WERI-Rb-1 (cell line): ENCODE results near the gene CTNNA3.

Experiments
- DNase-seq: peaks from one replicate; pipeline ENCODE4 v3.0.0-alpha.2; 2020
- H3K27ac ChIP-seq: fragments of 250-450 bp; sonication (Bioruptor Pico); 2 replicates; pipeline ENCODE4 v1.5.1; 2020; ENCODE audit warnings: mild to moderate bottlenecking, moderate library complexity
- H3K27me3 ChIP-seq: fragments of 250-450 bp; sonication (Bioruptor Pico); 2 replicates; pipeline ENCODE4 v1.5.1; 2021; ENCODE audit warnings: mild to moderate bottlenecking, low read depth, moderate library complexity; ENCODE audit not compliant: insufficient read depth, severe bottlenecking
- H3K36me3 ChIP-seq: fragments of 250-450 bp; sonication (Bioruptor Pico); 2 replicates; pipeline ENCODE4 v1.5.1; 2020; ENCODE audit warnings: mild to moderate bottlenecking, moderate library complexity
- H3K4me3 ChIP-seq: 2 replicates; pipeline ENCODE4 v1.5.1; 2011; ENCODE audit warnings: low read depth, mild to moderate bottlenecking, control low read depth, low read length
- H3K9me3 ChIP-seq: fragments of 250-450 bp; sonication (Bioruptor Pico); 2 replicates; pipeline ENCODE4 v1.5.1; 2021; ENCODE audit warnings: mild to moderate bottlenecking, moderate library complexity; ENCODE audit not compliant: severe bottlenecking
- CTCF ChIP-seq: IDR thresholded peaks from 2 replicates; pipeline ENCODE4 v1.5.1; 2011; ENCODE audit warnings: low read depth, mild to moderate bottlenecking, control low read depth, inconsistent platforms, low read length

Gene CTNNA3

GRCh38 chr10:67602268-67602950 lies 93.6 kb downstream of the CTNNA3 start:
- H3K27me3 ChIP-seq: no peaks in the 10 kb centered on the region
- H3K36me3 ChIP-seq: no peaks in the 10 kb centered on the region
- H3K4me3 ChIP-seq: no peak overlapping the region
- DNase-seq: no peak
- no peak overlapping the region for H3K27ac ChIP-seq
- H3K9me3 ChIP-seq: no peaks in the 10 kb centered on the region
- no peak for TF ChIP-seq CTCF

- Histone ChIP-seq H3K36me3 (no peaks in the 10 kb centered on the region), H3K9me3 (no peaks in the 10 kb centered on the region), H3K27me3 (no peaks in the 10 kb centered on the region), H3K4me3 (no peak overlapping the region), H3K27ac (no peak overlapping the region)
- no peak for DNase-seq
- TF ChIP-seq CTCF: no peak
These were observed 96.4 kb downstream of the CTNNA3 start for GRCh38 chr10:67599597-67599996.

GRCh38 chr10:67596641-67597040 lies 99.4 kb downstream of the CTNNA3 start:
- H3K9me3 ChIP-seq: no peaks in the 10 kb centered on the region
- TF ChIP-seq CTCF: no peak
- DNase-seq: no peak
- H3K27me3 ChIP-seq: no peaks in the 10 kb centered on the region
- H3K36me3 ChIP-seq: no peaks in the 10 kb centered on the region
- no peak overlapping the region for H3K4me3 ChIP-seq
- H3K27ac ChIP-seq: no peak overlapping the region

- Histone ChIP-seq H3K27me3 (no peaks in the 10 kb centered on the region), H3K36me3 (no peaks in the 10 kb centered on the region), H3K9me3 (peaks cover 20% of the 10 kb centered on the region), H3K4me3 (no peak overlapping the region), H3K27ac (no peak overlapping the region)
- no peak for DNase-seq
- no peak for TF ChIP-seq CTCF
These were observed 108.2 kb downstream of the CTNNA3 start for GRCh38 chr10:67587771-67588170.

GRCh38 chr10:67575532-67575931 lies 120.5 kb downstream of the CTNNA3 start:
- Histone ChIP-seq H3K36me3 (no peaks in the 10 kb centered on the region), H3K9me3 (no peaks in the 10 kb centered on the region), H3K27ac (no peak overlapping the region), H3K27me3 (peaks cover 2% of the 10 kb centered on the region), H3K4me3 (no peak overlapping the region)
- no peak for TF ChIP-seq CTCF
- no peak for DNase-seq

GRCh38 chr10:67573484-67573883 lies 122.5 kb downstream of the CTNNA3 start:
- no peak for DNase-seq
- no peak overlapping the region for H3K4me3 ChIP-seq
- H3K27ac ChIP-seq: no peak overlapping the region
- no peak for TF ChIP-seq CTCF
- no peaks in the 10 kb centered on the region for H3K9me3 ChIP-seq
- no peaks in the 10 kb centered on the region for H3K36me3 ChIP-seq
- peaks cover 2% of the 10 kb centered on the region for H3K27me3 ChIP-seq
